ENCODE data around the gene RNASET2.
"Not testable (repeated sequence)": the region's sequence is repeated elsewhere in the genome, so short reads cannot be mapped to it uniquely, and the experiment has no call there.

RNASET2 gene

GRCh38 chr6:166969390-166970002 is 13.1 kb upstream of the RNASET2 start:
- no peak for DNase-seq

- DNase-seq = no peak
Measured at GRCh38 chr6:166966268-166966667, 9.9 kb upstream of the RNASET2 start.

- DNase-seq = no peak
Measured at GRCh38 chr6:166960609-166960978, 4.2 kb upstream of the RNASET2 start.

GRCh38 chr6:166959911-166960608 is 3.7 kb upstream of the RNASET2 start:
- DNase-seq = no peak

GRCh38 chr6:166958926-166959861 is 2.8 kb upstream of the RNASET2 start:
- DNase-seq = peak; percentile 33 to 47

GRCh38 chr6:166957805-166958076 is 1.4 kb upstream of the RNASET2 start:
- DNase-seq = no peak

- DNase-seq = peak; percentile 71 to 75
Measured at GRCh38 chr6:166957087-166957804, 896 bp upstream of the RNASET2 start.

GRCh38 chr6:166955865-166956443 is 396 bp downstream of the RNASET2 start:
- no peak for DNase-seq

GRCh38 chr6:166955121-166955864 is 1.1 kb downstream of the RNASET2 start:
- DNase-seq = peak; percentile 52 to 55

GRCh38 chr6:166954118-166954713 is 2.1 kb downstream of the RNASET2 start:
- DNase-seq = no peak

GRCh38 chr6:166952567-166953486 is 3.5 kb downstream of the RNASET2 start:
- peak; percentile 43 to 53 for DNase-seq

GRCh38 chr6:166952121-166952520 is 4.2 kb downstream of the RNASET2 start:
- peak; percentile 38 to 45 for DNase-seq

GRCh38 chr6:166951670-166952060 is 4.7 kb downstream of the RNASET2 start:
- DNase-seq = no peak

- DNase-seq = peak; percentile 82 to 85
Measured at GRCh38 chr6:166950892-166951669, 5.3 kb downstream of the RNASET2 start.

- peak; percentile 39 to 43 for DNase-seq
Measured at GRCh38 chr6:166950443-166950821, 5.9 kb downstream of the RNASET2 start.

GRCh38 chr6:166949528-166950442 is 6.6 kb downstream of the RNASET2 start:
- DNase-seq = peak in 1 of 2 experiments; percentile 31

GRCh38 chr6:166948724-166949123 is 7.6 kb downstream of the RNASET2 start:
- DNase-seq = not testable (repeated sequence)

GRCh38 chr6:166947251-166947650 is 9.1 kb downstream of the RNASET2 start:
- no peak for DNase-seq
